ENCODE measurements around the gene IQCH. TPM values are rescaled to one million over a fixed set of nuclear protein-coding genes. Genes with fewer than 3 reads are reported as not detected.
"Not testable (repeated sequence)": the region's sequence is repeated elsewhere in the genome, so short reads cannot be mapped to it uniquely, and the experiment has no call there.

Gene IQCH
- total RNA-seq, 1 donor from 2014 or later = 2.1 TPM

DNA sequence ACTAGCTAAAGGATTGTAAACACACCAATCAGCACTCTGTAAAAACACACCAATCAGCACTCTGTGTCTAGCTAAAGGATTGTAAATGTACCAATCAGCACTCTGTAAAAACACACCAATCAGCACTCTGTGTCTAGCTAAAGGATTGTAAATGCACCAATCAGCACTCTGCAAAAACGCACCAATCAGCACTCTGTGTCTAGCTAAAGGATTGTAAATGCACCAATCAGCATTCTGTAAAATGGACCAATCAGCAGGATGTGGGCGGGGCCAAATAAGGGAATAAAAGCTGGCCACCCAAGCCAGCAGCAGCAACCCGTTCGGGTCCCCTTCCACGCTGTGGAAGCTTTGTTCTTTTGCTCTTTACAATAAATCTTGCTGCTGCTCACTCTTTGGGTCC lies 8.0 kb upstream of the IQCH start:
- DNase-seq (ENCODE audit: low spot score) = not testable (repeated sequence)

DNA sequence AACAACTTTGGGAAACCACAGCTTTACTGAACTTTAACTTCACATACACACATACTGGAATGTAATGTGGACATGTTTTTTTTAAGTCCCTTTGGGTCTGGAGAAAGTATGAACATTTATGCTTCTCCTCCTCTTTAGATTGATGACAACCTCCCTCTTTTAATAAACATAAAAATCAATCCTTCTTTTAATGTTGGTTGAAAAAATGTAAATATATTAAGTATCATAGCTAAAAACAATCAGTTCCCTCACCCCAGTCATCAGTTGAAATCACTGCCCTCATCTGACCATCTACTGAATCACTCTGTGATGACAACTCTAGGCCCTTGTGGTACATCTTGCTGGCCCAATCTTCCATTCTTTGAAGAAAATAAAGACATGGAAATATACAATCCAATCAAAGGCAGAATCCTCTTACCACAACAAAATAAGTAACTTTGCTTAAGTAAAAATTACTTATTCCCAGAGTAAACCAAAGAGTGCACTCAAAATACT lies 6.5 kb upstream of the IQCH start:
- no peak for DNase-seq (ENCODE audit: low spot score)

DNA sequence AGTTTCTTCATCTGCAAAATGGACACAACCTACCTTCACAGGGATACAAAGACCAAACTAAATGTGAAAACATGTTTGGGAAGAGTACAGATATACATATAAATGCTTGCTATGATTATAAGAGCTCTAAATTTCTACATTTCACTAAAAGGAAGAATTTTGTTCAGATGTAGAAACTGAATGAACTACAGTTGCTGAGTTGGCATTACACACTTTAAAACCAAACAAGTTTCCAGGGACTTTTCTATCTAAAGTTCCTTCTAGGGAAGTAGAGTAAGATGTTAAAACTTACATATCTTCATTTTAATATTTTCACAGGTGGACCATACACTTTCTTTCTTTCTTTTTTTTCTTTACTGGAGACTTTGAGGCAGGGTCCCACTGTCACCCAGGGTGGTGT lies 4.8 kb upstream of the IQCH start:
- DNase-seq (ENCODE audit: low spot score) = no peak

DNA sequence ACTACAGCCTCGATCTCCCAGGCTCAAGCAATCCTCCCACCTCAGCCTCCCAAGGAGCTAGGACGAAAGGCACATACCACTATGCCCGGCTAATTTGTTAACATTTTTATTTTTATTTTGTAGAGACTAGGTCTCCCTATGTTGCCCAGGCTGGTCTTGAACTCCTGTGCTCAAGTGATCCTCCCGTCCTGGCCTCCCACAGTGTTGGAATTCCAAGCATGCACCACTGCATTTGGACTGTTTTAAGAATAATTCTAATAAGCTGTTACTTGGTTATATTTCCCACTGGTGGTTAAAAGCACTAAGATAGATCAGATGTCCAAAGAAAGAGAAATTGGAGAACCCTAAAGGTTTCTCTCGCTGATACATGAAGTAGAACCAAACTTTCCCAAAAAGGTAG lies 3.3 kb upstream of the IQCH start:
- no peak for DNase-seq (ENCODE audit: low spot score)

DNA sequence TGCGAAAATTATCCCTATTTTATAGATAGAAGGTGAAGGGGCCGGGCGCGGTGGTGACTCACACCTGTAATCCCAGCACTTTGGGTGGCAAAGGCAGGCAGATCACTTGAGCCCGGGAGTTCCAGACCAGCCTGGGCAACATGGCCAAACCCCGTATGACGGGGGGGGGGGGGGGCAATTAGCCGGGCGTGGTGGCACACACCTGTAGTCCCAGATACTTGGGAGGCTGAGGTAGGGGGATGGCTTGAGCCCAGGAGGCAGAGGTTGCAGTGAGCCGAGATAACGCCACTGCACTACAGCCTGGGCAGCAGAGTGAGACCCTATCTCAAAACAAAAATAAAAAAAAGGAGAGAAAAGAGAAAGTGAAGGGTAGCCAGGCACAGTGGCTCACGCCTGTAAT lies 1.5 kb upstream of the IQCH start:
- no peak for DNase-seq (ENCODE audit: low spot score)

DNA sequence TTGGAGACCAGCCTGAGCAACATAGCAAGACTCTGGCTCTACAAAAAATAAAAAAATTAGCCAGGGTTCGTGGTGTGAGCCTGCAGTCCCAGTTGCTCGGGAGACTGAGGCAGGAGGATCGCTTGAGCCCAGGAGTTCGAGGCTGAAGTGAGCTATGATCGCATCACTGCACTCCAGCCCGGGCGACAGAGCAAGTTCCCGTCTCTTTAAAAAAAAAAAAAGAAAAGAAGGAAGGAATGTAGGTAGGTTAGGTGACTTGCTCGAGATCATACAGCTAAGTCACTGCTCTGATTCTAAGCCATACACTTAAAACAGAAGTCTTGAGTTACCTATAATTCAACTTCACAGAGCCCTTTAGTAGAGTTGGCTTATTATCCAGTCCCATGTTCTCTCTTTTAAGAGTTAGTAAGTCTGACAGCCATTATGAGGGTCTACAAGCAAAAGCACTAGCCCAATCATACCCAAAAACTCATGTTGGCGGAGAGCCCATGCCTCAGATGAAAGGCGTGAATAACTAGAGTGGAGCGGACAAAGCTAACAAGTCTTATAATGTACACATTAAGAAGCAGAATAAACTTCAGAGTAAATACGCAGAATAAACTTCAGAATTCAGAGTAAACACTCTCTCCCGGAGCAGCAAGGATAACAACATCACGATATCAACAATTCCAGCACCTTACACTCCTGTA lies 893 bp upstream of the IQCH start:
- no peak for DNase-seq (ENCODE audit: low spot score)

DNA sequence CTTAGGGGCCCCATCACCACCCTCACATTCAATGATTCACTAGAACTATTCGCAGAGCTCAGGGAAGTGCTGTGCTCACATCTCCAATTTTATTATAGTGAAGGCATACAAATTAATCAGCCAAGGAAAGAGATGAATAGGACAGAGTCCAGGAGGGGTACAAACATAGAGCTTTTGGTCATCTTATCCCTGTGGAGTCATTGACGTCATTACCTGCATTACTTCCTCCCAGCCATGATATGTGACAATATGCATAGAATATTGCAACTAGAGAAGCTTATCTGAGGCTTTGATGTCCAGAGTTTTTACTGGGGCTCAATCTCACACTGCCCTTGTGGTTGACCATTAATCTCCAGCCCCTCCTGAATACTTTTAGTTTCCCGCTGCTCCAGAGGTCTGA lies 1.5 kb downstream of the IQCH start:
- no peak for DNase-seq (ENCODE audit: low spot score)

DNA sequence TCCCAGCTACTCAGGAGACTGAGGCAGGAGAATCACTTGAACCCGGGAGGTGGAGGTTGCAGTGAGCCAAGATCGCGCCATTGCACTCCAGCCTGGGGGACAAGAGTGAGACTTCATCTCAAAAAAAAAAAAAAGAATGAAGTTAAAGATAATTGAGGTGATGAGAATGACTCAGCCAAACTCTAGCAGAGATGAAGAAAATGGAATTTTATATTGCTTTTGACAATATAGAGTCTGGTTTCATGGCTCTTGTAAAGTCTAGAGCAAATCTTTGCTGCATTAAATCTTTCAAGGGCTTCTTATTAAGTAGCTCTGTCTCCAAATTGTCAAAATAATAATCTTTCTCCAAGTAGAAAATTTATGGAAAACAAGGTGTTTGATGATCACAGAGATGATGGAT lies 3.8 kb downstream of the IQCH start:
- not testable (repeated sequence) for DNase-seq (ENCODE audit: low spot score)

DNA sequence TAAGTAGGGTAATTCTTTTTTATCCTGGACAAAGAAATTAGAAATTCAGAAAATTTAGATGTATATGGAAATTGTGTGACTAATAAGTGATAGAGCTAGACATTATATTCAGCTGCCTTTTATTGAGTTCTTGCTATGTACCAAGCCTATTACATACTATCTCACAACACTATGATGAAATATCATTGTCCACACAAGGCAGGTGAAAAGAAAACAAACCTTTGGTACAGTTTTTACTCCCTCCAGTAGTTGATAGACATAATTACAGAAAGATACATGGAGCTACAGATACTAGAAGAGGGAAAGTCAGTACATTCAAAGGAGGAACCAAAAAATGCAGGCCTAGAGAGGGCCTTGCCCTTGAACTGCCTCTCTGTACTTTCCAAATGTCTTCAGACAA lies 4.8 kb downstream of the IQCH start:
- no peak for DNase-seq (ENCODE audit: low spot score)

DNA sequence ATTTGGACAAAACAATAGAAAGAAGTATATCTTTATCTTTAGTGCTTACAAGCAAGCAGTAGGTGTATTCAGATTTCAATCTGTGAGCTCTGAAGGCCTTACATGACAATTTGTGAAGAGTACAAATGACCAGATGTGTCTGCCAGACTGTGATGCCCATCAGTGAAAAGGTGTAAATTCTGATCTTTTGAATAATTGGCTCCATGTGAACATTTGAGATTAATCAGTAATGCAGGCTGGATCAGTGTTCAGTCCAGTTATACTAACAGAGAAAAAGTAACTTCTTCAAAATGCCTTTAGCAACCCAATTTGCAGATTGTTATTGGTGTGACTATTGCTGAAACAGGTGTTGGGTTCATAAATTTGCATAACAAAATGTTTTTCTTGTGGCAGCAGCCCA lies 5.2 kb downstream of the IQCH start:
- no peak for DNase-seq (ENCODE audit: low spot score)

DNA sequence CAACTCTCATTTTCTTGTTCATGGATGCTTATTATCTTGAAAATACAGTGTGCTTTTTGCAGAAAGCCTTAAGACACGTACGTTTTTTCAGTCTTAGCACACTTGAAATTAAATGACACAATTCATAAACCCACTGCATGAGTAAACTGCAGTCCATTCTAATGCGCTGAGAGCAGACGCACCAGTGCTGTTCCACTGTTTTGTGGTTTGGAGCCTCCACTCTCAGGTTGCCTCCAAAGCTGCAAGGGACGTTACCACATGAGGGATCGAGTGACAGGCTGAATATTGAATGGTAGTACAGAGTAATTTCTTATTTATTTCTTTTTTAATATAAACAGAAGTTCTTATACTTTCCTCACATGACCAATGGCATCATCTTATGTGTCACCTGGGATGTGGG lies 12.3 kb downstream of the IQCH start:
- no peak for DNase-seq (ENCODE audit: low spot score)

DNA sequence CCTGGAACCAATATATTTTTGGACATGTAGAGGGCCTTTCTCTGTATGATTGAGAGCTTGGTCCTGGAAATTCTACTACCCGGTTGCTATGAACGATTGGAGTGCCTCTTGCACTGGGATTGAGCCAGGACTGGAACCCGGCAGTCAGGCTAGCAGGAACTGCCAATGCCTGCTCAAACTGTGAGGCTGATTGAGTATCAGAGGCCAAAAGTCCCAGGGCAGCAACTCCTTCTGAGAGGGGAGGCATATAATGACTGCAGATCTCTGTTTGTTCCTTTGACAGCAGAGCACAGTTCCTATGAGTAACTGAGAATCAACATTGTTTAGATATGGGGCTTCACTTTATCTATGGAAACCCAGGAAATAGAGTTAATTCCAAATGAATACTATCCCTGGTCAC lies 12.9 kb downstream of the IQCH start:
- no peak for DNase-seq (ENCODE audit: low spot score)

DNA sequence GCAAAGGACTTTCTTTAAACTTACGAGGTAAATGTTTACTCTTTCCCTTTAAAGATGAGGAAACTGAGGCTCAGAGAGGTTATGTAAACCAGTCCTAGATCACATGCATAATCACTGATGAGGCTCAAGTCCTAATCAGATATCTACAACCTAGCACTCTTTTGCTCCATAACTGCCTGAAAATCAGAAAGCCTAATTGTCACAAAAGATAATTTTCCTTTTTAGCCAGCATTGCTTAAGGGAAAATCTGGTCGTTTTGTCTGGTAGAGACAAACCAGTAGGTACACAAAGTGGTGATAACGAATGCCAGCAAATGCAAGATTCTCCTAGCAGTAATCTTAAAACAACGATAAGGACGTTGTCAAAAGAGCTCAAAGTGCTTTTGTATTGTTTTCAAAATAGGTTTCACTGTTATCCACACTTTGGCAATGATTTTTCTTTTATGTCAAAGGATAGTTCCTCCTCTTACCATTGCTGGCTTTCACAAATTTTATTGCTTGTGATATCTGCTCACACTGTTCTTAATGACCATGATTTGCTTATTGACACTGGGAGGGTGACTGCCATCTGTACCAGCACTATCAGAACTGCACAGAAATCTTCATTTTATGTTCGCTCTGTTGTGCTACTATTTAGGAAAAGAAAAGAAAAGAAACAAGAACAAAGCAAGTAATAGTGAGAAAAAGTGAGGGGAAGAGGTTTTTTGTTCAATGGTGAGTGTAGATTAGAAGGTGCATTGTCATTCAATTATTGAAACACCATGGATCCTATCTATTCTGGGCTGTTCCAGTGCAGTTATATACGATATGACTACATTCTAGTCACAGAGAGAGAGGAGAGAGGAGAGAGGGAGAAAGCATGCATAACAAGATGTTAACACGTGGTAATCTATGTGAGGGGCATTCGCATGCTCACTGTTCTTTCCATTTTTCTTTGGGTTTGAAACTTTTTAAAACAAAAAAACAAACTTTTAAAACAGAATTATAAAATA lies 13.7 kb downstream of the IQCH start:
- DNase-seq (ENCODE audit: low spot score) = no peak

DNA sequence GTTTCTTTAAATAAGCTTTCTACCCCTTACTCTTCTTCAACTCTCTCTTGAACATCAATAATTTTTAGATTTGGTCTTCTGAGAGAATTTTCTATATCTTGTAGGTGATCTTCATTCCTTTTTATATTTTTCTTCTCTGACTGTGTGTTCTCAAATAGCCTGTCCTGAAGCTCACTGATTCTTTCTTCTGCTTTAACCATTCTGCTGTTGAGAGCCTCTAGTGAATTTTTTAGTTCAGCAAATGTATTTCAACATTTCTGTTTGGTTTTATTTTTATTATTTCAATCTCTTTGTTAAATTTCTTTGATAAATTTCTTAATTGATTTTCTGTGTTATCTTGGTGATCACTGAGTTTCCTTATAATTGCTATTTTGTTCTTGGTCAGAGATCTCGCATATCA lies 19.6 kb downstream of the IQCH start:
- no peak for DNase-seq (ENCODE audit: low spot score)

DNA sequence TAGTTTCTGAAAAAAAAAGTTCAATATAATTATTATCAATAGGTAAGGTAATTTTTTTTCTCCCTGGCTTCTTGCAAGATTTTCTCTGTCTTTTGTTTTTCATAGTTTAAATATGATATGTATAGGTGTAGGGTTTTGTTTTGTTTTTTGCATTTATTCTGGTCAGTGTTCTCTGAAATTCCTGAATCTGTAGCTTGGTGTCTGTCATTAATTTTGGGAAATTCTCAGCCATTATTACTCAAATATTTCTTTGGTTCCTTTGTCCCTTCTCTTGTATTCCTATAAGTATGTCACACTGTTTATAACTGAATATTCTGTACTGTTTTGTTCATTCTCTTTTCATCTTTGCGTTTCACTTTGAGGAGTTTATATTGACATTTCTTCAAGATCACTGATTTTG lies 22.1 kb downstream of the IQCH start:
- no peak for DNase-seq (ENCODE audit: low spot score)

DNA sequence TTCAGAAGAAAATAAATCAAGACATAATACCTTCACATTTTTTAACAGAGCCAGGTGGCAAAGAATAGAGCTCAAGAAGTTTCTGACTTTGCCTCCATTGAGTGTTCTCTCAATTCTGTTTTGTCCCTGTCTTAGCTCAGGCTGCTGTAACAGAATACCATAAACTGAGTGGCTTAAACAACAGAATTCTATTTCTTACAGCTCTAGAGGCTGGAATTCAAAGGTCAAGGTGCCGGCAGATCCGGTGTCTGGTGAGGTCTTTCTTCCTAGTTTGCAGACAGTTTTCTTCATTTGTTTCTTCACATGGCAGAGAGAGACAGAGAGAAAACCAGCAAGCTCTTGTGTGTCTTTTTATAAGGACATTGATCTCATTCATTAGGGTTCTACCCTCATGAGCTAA lies 25.6 kb downstream of the IQCH start:
- no peak for DNase-seq (ENCODE audit: low spot score)

DNA sequence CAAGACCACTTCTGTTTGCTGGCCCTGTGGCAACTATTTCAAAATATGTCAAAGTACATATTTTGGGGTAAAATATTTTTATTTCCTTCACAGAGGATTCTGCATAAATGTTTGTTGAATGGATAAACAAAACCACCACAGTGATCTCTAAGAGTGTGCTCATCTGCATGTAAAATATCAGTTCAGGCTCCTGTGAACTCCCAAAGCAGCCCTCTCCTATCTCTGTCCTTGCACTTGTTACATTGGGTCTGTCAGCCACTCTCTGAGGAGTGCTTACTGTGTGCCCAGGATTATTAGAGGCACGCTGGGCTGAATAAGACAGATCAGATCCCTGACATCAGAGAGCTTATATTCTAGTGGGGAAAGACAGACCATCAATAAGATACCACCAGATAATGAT lies 27.1 kb downstream of the IQCH start:
- DNase-seq (ENCODE audit: low spot score) = no peak

DNA sequence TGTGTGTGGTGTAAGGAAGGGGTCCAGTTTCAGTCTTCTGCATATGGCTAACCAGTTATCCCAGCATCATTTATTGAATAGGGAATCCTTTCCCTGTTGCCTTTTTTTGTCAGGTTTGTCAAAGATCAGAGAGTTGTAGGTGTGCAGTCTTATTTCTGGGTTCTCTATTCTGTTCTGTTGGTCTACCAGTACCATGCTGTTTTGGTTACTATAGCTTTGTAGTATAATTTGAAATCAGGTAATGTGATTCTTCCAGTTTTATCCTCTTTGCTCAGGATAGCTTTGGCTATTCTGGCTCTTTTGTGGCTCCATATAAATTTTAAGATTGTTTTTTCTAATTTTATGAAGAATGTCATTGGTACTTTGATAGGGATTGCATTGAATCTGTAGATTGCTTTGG lies 31.0 kb downstream of the IQCH start:
- not testable (repeated sequence) for DNase-seq (ENCODE audit: low spot score)

DNA sequence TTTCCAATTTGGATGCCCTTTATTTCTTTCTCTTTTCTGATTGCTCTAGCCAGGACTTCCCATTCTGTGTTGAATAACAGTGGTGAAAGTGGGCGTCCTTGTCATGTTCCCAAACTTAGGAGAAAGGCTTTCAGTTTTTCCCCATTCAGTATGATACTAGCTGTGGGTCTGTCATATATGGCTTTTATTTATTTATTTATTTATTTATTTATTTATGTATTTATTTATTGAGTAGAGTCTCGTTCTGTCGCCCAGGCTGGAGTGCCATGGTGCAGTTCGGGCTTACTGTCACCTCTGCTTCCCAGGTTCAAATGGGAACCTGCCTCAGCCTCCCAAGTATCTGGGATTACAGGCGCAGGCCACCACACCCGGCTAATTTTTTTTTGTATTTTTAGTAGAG lies 31.8 kb downstream of the IQCH start:
- DNase-seq (ENCODE audit: low spot score) = not testable (repeated sequence)

DNA sequence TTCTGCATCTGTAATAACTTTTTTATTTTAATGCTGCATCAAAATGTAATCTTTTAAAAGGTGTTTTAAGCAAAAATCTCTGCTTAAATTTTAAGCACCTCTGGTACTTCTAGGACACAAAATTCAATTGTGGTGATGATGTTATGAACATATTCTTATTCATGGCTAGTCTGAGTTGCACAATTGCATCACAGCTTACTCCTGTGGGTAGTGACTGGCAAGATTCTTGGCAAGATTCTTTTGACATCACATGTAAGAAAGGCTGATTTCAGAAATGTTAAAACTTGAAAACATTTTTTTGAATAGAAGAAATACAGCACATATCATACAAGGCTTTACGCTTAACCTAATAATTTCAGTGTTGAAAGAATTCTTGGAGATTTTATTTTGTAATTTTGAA lies 35.7 kb downstream of the IQCH start:
- DNase-seq (ENCODE audit: low spot score) = no peak

DNA sequence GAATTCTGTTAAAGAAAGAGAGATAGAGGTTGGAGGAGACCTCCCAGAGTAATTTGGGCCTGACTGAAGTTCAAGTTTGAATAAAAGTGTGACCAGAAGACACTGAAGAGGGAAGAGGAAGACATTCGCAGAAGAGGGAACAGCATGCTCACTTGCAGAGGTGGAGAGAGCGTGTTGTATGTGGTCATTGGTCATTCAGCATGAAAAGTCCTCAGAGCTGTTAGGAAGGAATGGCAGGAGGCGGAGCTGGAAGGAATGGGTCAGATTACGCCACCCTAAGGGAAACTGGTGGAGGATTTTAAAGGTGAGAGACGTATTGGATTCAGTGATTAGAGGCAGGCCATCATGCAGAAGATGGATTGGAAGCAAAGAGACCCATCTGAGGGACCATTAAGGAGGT lies 41.6 kb downstream of the IQCH start:
- no peak for DNase-seq (ENCODE audit: low spot score)

DNA sequence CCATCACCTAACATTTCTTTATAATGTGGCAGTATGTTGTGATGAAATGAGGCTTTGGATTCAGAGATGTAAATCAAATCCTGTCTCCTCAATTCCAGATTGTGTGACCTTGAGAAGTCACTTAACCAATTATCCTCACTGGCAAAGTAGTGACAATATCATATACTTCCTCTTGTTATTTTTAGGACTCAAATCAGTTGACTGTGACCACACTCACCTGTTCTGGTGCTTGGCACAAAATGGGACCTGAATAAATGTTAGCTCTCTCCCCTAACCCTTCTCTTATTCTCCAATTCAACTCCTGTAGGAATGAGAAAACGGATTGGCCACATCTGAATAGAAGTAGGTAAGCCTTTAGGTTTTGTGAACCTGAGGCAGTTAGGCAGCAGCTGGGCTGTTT lies 42.1 kb downstream of the IQCH start:
- DNase-seq (ENCODE audit: low spot score) = no peak
